HG02981 (cell line): Measurements from ENCODE around the gene PGBD4.
"Not testable (repeated sequence)": the region's sequence is repeated elsewhere in the genome, so short reads cannot be mapped to it uniquely, and the experiment has no call there.

Experiments
- ATAC-seq: cut with Tn5 transposase; IDR thresholded peaks from one replicate; pipeline ENCODE4 v1.9.1; 2021; ENCODE audit warnings: mild to moderate bottlenecking, moderate library complexity; ENCODE audit not compliant: unreplicated experiment

Gene PGBD4

GRCh38 chr15:34111488-34111887 is 9.6 kb downstream of the PGBD4 start:
- no peak for ATAC-seq

- no peak for ATAC-seq
These were observed 12.3 kb downstream of the PGBD4 start for GRCh38 chr15:34114215-34114614.

- ATAC-seq: no peak
These were observed 12.9 kb downstream of the PGBD4 start for GRCh38 chr15:34114739-34115138.

GRCh38 chr15:34116620-34117019 is 14.7 kb downstream of the PGBD4 start:
- ATAC-seq: no peak

GRCh38 chr15:34119291-34119690 is 17.4 kb downstream of the PGBD4 start:
- no peak for ATAC-seq

GRCh38 chr15:34120420-34120819 is 18.5 kb downstream of the PGBD4 start:
- ATAC-seq: not testable (repeated sequence)

- ATAC-seq: not testable (repeated sequence)
These were observed 19.9 kb downstream of the PGBD4 start for GRCh38 chr15:34121786-34122185.

- no peak for ATAC-seq
These were observed 20.9 kb downstream of the PGBD4 start for GRCh38 chr15:34122771-34123183.

- no peak for ATAC-seq
These were observed 22.8 kb downstream of the PGBD4 start for GRCh38 chr15:34124651-34125050.

GRCh38 chr15:34125945-34126344 is 24.1 kb downstream of the PGBD4 start:
- ATAC-seq: no peak

GRCh38 chr15:34126522-34126921 is 24.6 kb downstream of the PGBD4 start:
- ATAC-seq: no peak

GRCh38 chr15:34128898-34129297 is 27.0 kb downstream of the PGBD4 start:
- ATAC-seq: no peak

GRCh38 chr15:34132881-34133280 is 31.0 kb downstream of the PGBD4 start:
- ATAC-seq: no peak

- ATAC-seq: no peak
These were observed 31.6 kb downstream of the PGBD4 start for GRCh38 chr15:34133511-34133910.

- ATAC-seq: no peak
These were observed 45.7 kb downstream of the PGBD4 start for GRCh38 chr15:34147371-34148140.

- no peak for ATAC-seq
These were observed 52.9 kb downstream of the PGBD4 start for GRCh38 chr15:34154725-34155204.

- no peak for ATAC-seq
These were observed 54.0 kb downstream of the PGBD4 start for GRCh38 chr15:34155859-34156258.
